Ishikawa (cell line): ENCODE data around the gene ASB17.

Experiments
- CEBPB ChIP-seq: IDR thresholded peaks from 2 replicates; pipeline ENCODE4 v1.6.1; 2012
- CREB1 ChIP-seq: IDR thresholded peaks from 2 replicates; pipeline ENCODE4 v1.6.1; 2012; ENCODE audit warnings: low read depth
- EGR1 ChIP-seq: IDR thresholded peaks from 2 replicates; pipeline ENCODE4 v1.6.1; 2012
- EP300 ChIP-seq: IDR thresholded peaks from 2 replicates; pipeline ENCODE4 v1.6.1; 2012; ENCODE audit warnings: borderline replicate concordance
- FOXM1 ChIP-seq: IDR thresholded peaks from 2 replicates; pipeline ENCODE4 v1.6.1; 2012; ENCODE audit warnings: low read depth, borderline replicate concordance
- MAX ChIP-seq: IDR thresholded peaks from 2 replicates; pipeline ENCODE4 v1.6.1; 2012
- RAD21 ChIP-seq: IDR thresholded peaks from 2 replicates; pipeline ENCODE4 v1.6.1; 2012; ENCODE audit warnings: low read depth
- REST ChIP-seq: IDR thresholded peaks from 2 replicates; pipeline ENCODE4 v1.6.1; 2012; ENCODE audit warnings: low read depth, mild to moderate bottlenecking
- TCF12 ChIP-seq: IDR thresholded peaks from 2 replicates; pipeline ENCODE4 v1.6.1; 2012; ENCODE audit warnings: low read depth
- TEAD4 ChIP-seq: IDR thresholded peaks from 2 replicates; pipeline ENCODE4 v1.6.1; 2012

- no peak for TF ChIP-seq EGR1
- no peak for TF ChIP-seq MAX
- TF ChIP-seq CEBPB = no peak
- no peak for TF ChIP-seq TCF12
- peak; percentile 62 for TF ChIP-seq RAD21
- TF ChIP-seq REST = no peak
- TF ChIP-seq CREB1 = no peak
- TF ChIP-seq EP300 = no peak
- TF ChIP-seq TEAD4 = no peak
- no peak for TF ChIP-seq FOXM1
These were observed 23.5 kb downstream of the ASB17 start for GRCh38 chr1:75908717-75909152.
